HepG2 (cell line): Measurements from ENCODE around the gene GLB1L. TPM values are rescaled to one million over a fixed set of nuclear protein-coding genes. Genes with fewer than 3 reads are reported as not detected.

ENCODE experiments used
- GLI4 ChIP-seq: sonication (generic); formaldehyde crosslinking; IDR thresholded peaks from 2 replicates; pipeline ENCODE4 v1.5.1; 2020; ENCODE audit warnings: missing genetic modification reagents, mild to moderate bottlenecking, moderate library complexity, borderline replicate concordance
- HMGXB4 ChIP-seq, 2 experiments: sonication (generic) in 1 of 2; formaldehyde crosslinking in 1 of 2; IDR thresholded peaks; 2 replicates each; pipeline versions ENCODE4 v1.4.0 to v1.6.1; 2018 to 2020; ENCODE audit warnings: missing genetic modification reagents in 2 of 2, borderline replicate concordance in 1 of 2, low read depth in 1 of 2, mild to moderate bottlenecking in 1 of 2, missing biosample characterization in 1 of 2
- KDM2A ChIP-seq: sonication (generic); formaldehyde crosslinking; IDR thresholded peaks from 2 replicates; pipeline ENCODE4 v1.4.0; 2020; ENCODE audit warnings: low read depth, missing genetic modification reagents, borderline replicate concordance
- MBD4 ChIP-seq: IDR thresholded peaks from 2 replicates; pipeline ENCODE4 v1.6.1; 2012; ENCODE audit warnings: low read length, inconsistent platforms, borderline replicate concordance
- MTA3 ChIP-seq: sonication (generic); formaldehyde crosslinking; IDR thresholded peaks from 2 replicates; pipeline ENCODE4 v1.4.0; 2020; ENCODE audit warnings: missing genetic modification reagents
- MYC ChIP-seq: sonication (generic); formaldehyde crosslinking; IDR thresholded peaks from 2 replicates; pipeline ENCODE4 v1.9.0; 2021; ENCODE audit warnings: missing genetic modification reagents, borderline replicate concordance
- NFIB ChIP-seq: sonication (generic); formaldehyde crosslinking; IDR thresholded peaks from 2 replicates; pipeline ENCODE4 v1.9.0; 2021; ENCODE audit warnings: missing genetic modification reagents, mild to moderate bottlenecking, borderline replicate concordance
- NKX3-1 ChIP-seq: sonication (generic); formaldehyde crosslinking; IDR thresholded peaks from 2 replicates; pipeline ENCODE4 v1.5.0; 2020; ENCODE audit warnings: missing genetic modification reagents
- PAX8 ChIP-seq: sonication (generic); formaldehyde crosslinking; IDR thresholded peaks from 2 replicates; pipeline ENCODE4 v1.8.0; 2022; ENCODE audit warnings: mild to moderate bottlenecking, missing genetic modification reagents, borderline replicate concordance
- PTBP1 ChIP-seq: fragments of 200-400 bp; formaldehyde crosslinking; IDR thresholded peaks from 2 replicates; pipeline ENCODE4 v1.6.1; 2018; ENCODE audit warnings: low read length, low read depth; ENCODE audit not compliant: poor library complexity, severe bottlenecking
- RAD51 ChIP-seq: fragments of 450-650 bp; IDR thresholded peaks from 2 replicates; pipeline ENCODE4 v1.6.1; 2016; ENCODE audit warnings: borderline replicate concordance
- SMARCC2 ChIP-seq: fragments of 450-650 bp; IDR thresholded peaks from 2 replicates; pipeline ENCODE4 v1.6.1; 2017; ENCODE audit warnings: antibody characterized with exemption, mild to moderate bottlenecking
- SP140L ChIP-seq: sonication (generic); formaldehyde crosslinking; IDR thresholded peaks from 2 replicates; pipeline ENCODE4 v1.4.0; 2020; ENCODE audit warnings: missing genetic modification reagents, borderline replicate concordance
- THAP8 ChIP-seq: sonication (generic); formaldehyde crosslinking; IDR thresholded peaks from 2 replicates; pipeline ENCODE4 v1.5.1; 2020; ENCODE audit warnings: missing genetic modification reagents, mild to moderate bottlenecking, borderline replicate concordance
- ZFP36L1 ChIP-seq: sonication (generic); formaldehyde crosslinking; IDR thresholded peaks from 2 replicates; pipeline ENCODE4 v1.8.0; 2022; ENCODE audit warnings: mild to moderate bottlenecking, missing genetic modification reagents, moderate library complexity
- ZFP37 ChIP-seq: sonication (generic); formaldehyde crosslinking; IDR thresholded peaks from 2 replicates; pipeline ENCODE4 v1.4.0; 2020; ENCODE audit warnings: missing genetic modification reagents, borderline replicate concordance
- ZNF274 ChIP-seq: sonication (generic); formaldehyde crosslinking; IDR thresholded peaks from 2 replicates; pipeline ENCODE4 v1.5.1; 2020; ENCODE audit warnings: mild to moderate bottlenecking, missing genetic modification reagents
- ZNF460 ChIP-seq: sonication (generic); formaldehyde crosslinking; IDR thresholded peaks from 2 replicates; pipeline ENCODE4 v1.5.1; 2020; ENCODE audit warnings: missing genetic modification reagents, mild to moderate bottlenecking, borderline replicate concordance
- polyA plus RNA-seq, 8 experiments: library from polyadenylated mRNA; depleted of rRNA in 3 of 8; stranded (reverse) in 7 of 8; unstranded in 1 of 8; fragments of >200 nt; fragmentation: Illumina TruSeq in 4 of 8; extraction: Trizol in 4 of 8; gene quantifications; 2 replicates each; pipeline versions ENCODE4 v1.2.1 to v1.2.3, GENCODE V29; 2011 to 2016; ENCODE audit warnings: low read depth in 4 of 8, missing spikeins in 1 of 8, mixed read lengths in 1 of 8; ENCODE audit not compliant: insufficient read depth in 1 of 8
- total RNA-seq, 5 experiments: library from RNA; depleted of rRNA; stranded (reverse); fragments of >200 nt; fragmentation: Illumina TruSeq; extraction: Trizol; gene quantifications; 2 replicates each; pipeline ENCODE4 v1.2.3, GENCODE V29; 2016; ENCODE audit warnings: low read depth in 1 of 5
- TF ChIP-seq, protein P1 (sequence below): sonication (generic); formaldehyde crosslinking; IDR thresholded peaks from 2 replicates; pipeline ENCODE4 v1.4.0; 2020; ENCODE audit warnings: missing genetic modification reagents
- TF ChIP-seq, protein P2 (sequence below): sonication (generic); formaldehyde crosslinking; IDR thresholded peaks from 2 replicates; pipeline ENCODE4 v1.8.0; 2022; ENCODE audit warnings: mild to moderate bottlenecking, missing genetic modification reagents, borderline replicate concordance
- TF ChIP-seq, protein P3 (sequence below): sonication (generic); formaldehyde crosslinking; IDR thresholded peaks from 2 replicates; pipeline ENCODE4 v1.4.0; 2020; ENCODE audit warnings: mild to moderate bottlenecking, missing genetic modification reagents

The GLB1L gene
- total and polyA plus RNA-seq, 2 of the 13 experiments (the other 11 are each of a cell fraction or from before 2014, with no cell fraction given) = 6.8 to 7.3 TPM

- TF ChIP-seq, protein P1, sequence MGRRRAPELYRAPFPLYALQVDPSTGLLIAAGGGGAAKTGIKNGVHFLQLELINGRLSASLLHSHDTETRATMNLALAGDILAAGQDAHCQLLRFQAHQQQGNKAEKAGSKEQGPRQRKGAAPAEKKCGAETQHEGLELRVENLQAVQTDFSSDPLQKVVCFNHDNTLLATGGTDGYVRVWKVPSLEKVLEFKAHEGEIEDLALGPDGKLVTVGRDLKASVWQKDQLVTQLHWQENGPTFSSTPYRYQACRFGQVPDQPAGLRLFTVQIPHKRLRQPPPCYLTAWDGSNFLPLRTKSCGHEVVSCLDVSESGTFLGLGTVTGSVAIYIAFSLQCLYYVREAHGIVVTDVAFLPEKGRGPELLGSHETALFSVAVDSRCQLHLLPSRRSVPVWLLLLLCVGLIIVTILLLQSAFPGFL (CRISPR knock-in tag) = no peak
- peak; percentile 89; the same call in 1 of the 2 replicates for TF ChIP-seq ZNF274
- no peak for TF ChIP-seq PTBP1
- TF ChIP-seq GLI4 (CRISPR knock-in tag) = no peak
- TF ChIP-seq, protein P2, sequence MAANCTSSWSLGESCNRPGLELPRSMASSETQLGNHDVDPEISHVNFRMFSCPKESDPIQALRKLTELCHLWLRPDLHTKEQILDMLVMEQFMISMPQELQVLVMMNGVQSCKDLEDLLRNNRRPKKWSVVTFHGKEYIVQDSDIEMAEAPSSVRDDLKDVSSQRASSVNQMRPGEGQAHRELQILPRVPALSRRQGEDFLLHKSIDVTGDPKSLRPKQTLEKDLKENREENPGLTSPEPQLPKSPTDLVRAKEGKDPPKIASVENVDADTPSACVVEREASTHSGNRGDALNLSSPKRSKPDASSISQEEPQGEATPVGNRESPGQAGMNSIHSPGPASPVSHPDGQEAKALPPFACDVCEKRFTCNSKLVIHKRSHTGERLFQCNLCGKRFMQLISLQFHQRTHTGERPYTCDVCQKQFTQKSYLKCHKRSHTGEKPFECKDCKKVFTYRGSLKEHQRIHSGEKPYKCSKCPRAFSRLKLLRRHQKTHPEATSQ (CRISPR knock-in tag) = 0 out of 2 replicates have a peak, but pooled peaks have one; percentile 73
- no peak for TF ChIP-seq NFIB (CRISPR knock-in tag)
- TF ChIP-seq KDM2A (CRISPR knock-in tag) = peak; percentile 98
- TF ChIP-seq ZNF460 (CRISPR knock-in tag) = no peak
- no peak; the same call in 1 of the 2 replicates for TF ChIP-seq THAP8
- TF ChIP-seq MTA3 = no peak
- TF ChIP-seq ZFP37 (CRISPR knock-in tag) = no peak
- TF ChIP-seq NKX3-1 = no peak
- TF ChIP-seq PAX8 = peak; percentile 85; the same call in 1 of the 2 replicates
- TF ChIP-seq, protein P3, sequence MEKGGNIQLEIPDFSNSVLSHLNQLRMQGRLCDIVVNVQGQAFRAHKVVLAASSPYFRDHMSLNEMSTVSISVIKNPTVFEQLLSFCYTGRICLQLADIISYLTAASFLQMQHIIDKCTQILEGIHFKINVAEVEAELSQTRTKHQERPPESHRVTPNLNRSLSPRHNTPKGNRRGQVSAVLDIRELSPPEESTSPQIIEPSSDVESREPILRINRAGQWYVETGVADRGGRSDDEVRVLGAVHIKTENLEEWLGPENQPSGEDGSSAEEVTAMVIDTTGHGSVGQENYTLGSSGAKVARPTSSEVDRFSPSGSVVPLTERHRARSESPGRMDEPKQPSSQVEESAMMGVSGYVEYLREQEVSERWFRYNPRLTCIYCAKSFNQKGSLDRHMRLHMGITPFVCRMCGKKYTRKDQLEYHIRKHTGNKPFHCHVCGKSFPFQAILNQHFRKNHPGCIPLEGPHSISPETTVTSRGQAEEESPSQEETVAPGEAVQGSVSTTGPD = no peak
- TF ChIP-seq MBD4 = no peak
- peak; percentile 99 for TF ChIP-seq MYC
- no peak for TF ChIP-seq SMARCC2
- peak; percentile 100 for TF ChIP-seq HMGXB4 (CRISPR knock-in tag; IDR thresholded peaks at IDR 0.05; ENCODE audit: borderline replicate concordance in 1 of 2, low read depth in 1 of 2)
- peak; percentile 98 for TF ChIP-seq ZFP36L1
- TF ChIP-seq RAD51 = no peak
- TF ChIP-seq SP140L (CRISPR knock-in tag) = no peak
Observed at GRCh38 chr2:219294356-219295351, 49.4 kb upstream of the GLB1L start (continued).
